DOHH2 (cell line): ENCODE data around the gene PPL.

Experiments used
- H3F3A ChIP-seq: fragments of 200-600 bp; sonication (generic), shearing (Covaris generic); 2 replicates; pipeline ENCODE4 v1.6.0; 2016; ENCODE audit warnings: antibody characterized with exemption, mild to moderate bottlenecking; ENCODE audit not compliant: control insufficient read depth, insufficient read depth
- H3K27ac ChIP-seq: fragments of 200-600 bp; sonication (generic); 2 replicates; pipeline ENCODE4 v1.5.1; 2014; ENCODE audit warnings: low read depth, mild to moderate bottlenecking, low read length, moderate library complexity
- H3K27me3 ChIP-seq: fragments of 200-600 bp; sonication (generic); 2 replicates; pipeline ENCODE4 v1.6.1; 2014; ENCODE audit warnings: mild to moderate bottlenecking, low read length, mixed read lengths; ENCODE audit not compliant: control insufficient read depth
- H3K36me3 ChIP-seq: fragments of 200-600 bp; sonication (generic); 2 replicates; pipeline ENCODE4 v1.6.1; 2014; ENCODE audit warnings: mild to moderate bottlenecking, low read length, moderate library complexity, mixed read lengths; ENCODE audit not compliant: control insufficient read depth
- H3K4me1 ChIP-seq: fragments of 200-600 bp; sonication (generic); 2 replicates; pipeline ENCODE4 v1.6.1; 2014; ENCODE audit warnings: mild to moderate bottlenecking, low read length, mixed read lengths; ENCODE audit not compliant: control insufficient read depth
- H3K4me2 ChIP-seq: fragments of 200-600 bp; sonication (generic); 2 replicates; pipeline ENCODE4 v1.6.0; 2014; ENCODE audit warnings: mild to moderate bottlenecking, low read length, moderate library complexity
- H3K4me3 ChIP-seq: fragments of 200-600 bp; sonication (generic); 2 replicates; pipeline ENCODE4 v1.5.1; 2014; ENCODE audit warnings: mild to moderate bottlenecking, low read length, mixed read lengths
- H3K79me2 ChIP-seq: fragments of 200-600 bp; sonication (generic); 2 replicates; pipeline ENCODE4 v1.6.1; 2014; ENCODE audit warnings: mild to moderate bottlenecking, low read length, mixed read lengths; ENCODE audit not compliant: control insufficient read depth
- H3K9me2 ChIP-seq: fragments of 200-600 bp; sonication (generic); replicated peaks from 2 replicates; pipeline ENCODE4 v1.6.1; 2014; ENCODE audit warnings: mild to moderate bottlenecking, low read length, mixed read lengths; ENCODE audit not compliant: control insufficient read depth
- H3K9me3 ChIP-seq: fragments of 200-600 bp; sonication (generic); 2 replicates; pipeline ENCODE4 v1.6.1; 2014; ENCODE audit warnings: antibody characterized with exemption, low read length, mixed read lengths; ENCODE audit not compliant: control insufficient read depth, insufficient read depth
- H4K20me1 ChIP-seq: fragments of 200-600 bp; sonication (generic); 2 replicates; pipeline ENCODE4 v1.6.0; 2014; ENCODE audit warnings: low read depth, mild to moderate bottlenecking, antibody characterized with exemption, low read length, moderate library complexity; ENCODE audit not compliant: control insufficient read depth, insufficient read depth
- CTCF ChIP-seq: fragments of 200-600 bp; sonication (generic); IDR thresholded peaks from one replicate; pipeline ENCODE4 v1.5.1; 2014; ENCODE audit warnings: antibody characterized with exemption, mild to moderate bottlenecking, low read depth, low read length; ENCODE audit not compliant: poor library complexity, severe bottlenecking
- EZH2phosphoT487 ChIP-seq: fragments of 200-600 bp; sonication (generic); IDR thresholded peaks from 2 replicates; pipeline ENCODE4 v1.6.1; 2017; ENCODE audit warnings: borderline replicate concordance, mild to moderate bottlenecking, antibody characterized with exemption, low read length, moderate library complexity, mixed read lengths

PPL gene

DNA sequence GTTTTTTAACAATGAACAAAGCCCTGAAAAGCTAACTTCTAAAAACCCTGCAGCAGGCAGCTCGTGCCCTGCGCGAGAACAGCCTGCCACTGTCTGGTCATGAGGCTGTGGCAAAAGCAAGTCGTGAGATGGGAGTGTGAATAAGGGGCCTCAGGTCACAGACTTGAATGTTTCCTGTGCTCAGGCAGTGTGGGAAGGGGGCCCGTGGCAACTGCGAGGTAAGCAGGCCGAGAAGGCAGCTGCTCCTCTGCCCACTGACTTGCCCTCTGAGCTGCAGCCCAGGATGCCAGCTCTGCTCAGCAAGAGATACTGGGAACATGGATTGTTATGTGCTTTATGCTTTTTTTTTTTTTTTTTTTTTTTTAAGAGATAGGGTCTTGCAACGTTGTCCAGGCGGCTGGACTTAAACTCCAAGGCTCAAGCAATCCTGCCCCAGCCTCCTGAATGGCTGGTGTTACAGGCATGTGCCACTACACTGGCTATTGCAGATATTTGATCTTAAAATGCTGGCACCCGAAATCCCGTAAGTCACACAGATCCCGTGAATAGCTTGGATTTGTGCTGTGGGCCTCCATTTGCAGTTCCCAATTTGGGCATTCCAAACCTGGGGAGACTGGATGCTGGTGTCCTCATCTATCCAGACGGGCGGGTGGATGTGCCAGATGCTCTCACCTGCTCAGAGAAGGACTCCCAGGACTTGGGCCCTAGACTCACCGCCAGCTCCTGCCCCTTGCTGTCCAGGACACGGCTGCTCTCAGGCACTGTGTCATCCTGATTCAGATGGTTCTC lies 45.7 kb downstream of the PPL start:
- H3K27ac ChIP-seq, result no peak overlapping the region
- H3K4me2 ChIP-seq, result no peak overlapping the region
- no peaks in the 10 kb centered on the region; the same call in 1 of the 2 replicates for H3K36me3 ChIP-seq
- no peaks in the 10 kb centered on the region for H3K79me2 ChIP-seq
- no peak overlapping the region for H3K4me3 ChIP-seq
- no peaks in the 10 kb centered on the region; the same call in 1 of the 2 replicates for H3F3A ChIP-seq
- no peaks in the 10 kb centered on the region for H4K20me1 ChIP-seq
- TF ChIP-seq EZH2phosphoT487, result no peak
- TF ChIP-seq CTCF, result no peak
- no peaks in the 10 kb centered on the region for H3K27me3 ChIP-seq
- H3K4me1 ChIP-seq, result no peaks in the 10 kb centered on the region
- H3K9me3 ChIP-seq, result no peaks in the 10 kb centered on the region
- no peaks in the 10 kb centered on the region for H3K9me2 ChIP-seq

DNA sequence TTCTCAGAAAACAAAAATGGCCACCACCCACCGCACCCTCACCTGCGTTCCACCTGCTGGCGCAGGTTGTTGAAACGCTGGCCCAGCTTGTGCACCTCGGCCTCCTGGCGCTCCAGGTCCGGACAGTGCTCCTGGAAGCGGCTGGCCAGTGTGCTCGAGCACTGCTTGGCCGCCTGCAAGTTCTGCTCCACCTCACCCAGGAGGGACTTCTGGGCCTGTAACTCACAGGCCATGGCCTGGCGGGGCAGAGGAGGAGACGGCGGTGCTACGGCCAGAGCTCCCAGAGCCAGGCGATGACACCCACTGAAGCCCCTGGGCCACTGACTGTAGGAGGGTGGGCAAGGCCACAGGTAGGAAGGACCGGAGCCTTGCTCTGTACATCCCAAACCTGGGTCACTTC lies 46.3 kb downstream of the PPL start:
- Histone ChIP-seq H3K27ac (no peak overlapping the region), H3K4me2 (no peak overlapping the region), H3K9me2 (no peaks in the 10 kb centered on the region), H3K4me1 (no peaks in the 10 kb centered on the region), H3K4me3 (no peak overlapping the region), H3F3A (no peaks in the 10 kb centered on the region; the same call in 1 of the 2 replicates), H3K27me3 (no peaks in the 10 kb centered on the region), H3K9me3 (no peaks in the 10 kb centered on the region), H3K36me3 (no peaks in the 10 kb centered on the region; the same call in 1 of the 2 replicates), H4K20me1 (no peaks in the 10 kb centered on the region), H3K79me2 (no peaks in the 10 kb centered on the region)
- TF ChIP-seq CTCF (no peak), EZH2phosphoT487 (no peak)

GRCh38 chr16:4890026-4890425 lies 46.9 kb downstream of the PPL start:
- no peaks in the 10 kb centered on the region for H3K27me3 ChIP-seq
- peaks cover under 1% of the 10 kb centered on the region; the same call in 1 of the 2 replicates for H3K36me3 ChIP-seq
- H3K27ac ChIP-seq, result no peak overlapping the region
- TF ChIP-seq CTCF (no peak), EZH2phosphoT487 (no peak)
- no peaks in the 10 kb centered on the region for H3K9me2 ChIP-seq
- H3K4me1 ChIP-seq, result no peaks in the 10 kb centered on the region
- no peak overlapping the region for H3K4me3 ChIP-seq
- H4K20me1 ChIP-seq, result no peaks in the 10 kb centered on the region
- no peaks in the 10 kb centered on the region; the same call in 1 of the 2 replicates for H3F3A ChIP-seq
- no peak overlapping the region for H3K4me2 ChIP-seq
- H3K79me2 ChIP-seq, result no peaks in the 10 kb centered on the region
- H3K9me3 ChIP-seq, result no peaks in the 10 kb centered on the region
